Measurements from ENCODE around the gene PLD5. TPM values are rescaled to one million over a fixed set of nuclear protein-coding genes. Genes with fewer than 3 reads are reported as not detected.
"Not testable (repeated sequence)": the region's sequence is repeated elsewhere in the genome, so short reads cannot be mapped to it uniquely, and the experiment has no call there.

Gene PLD5
- total and polyA plus RNA-seq, 4 donors: under 0.01 to 0.17 (median 0.05) TPM; not detected in 1

GRCh38 chr1:242211254-242212022 lies 313.1 kb downstream of the PLD5 start:
- no peak for DNase-seq (ENCODE audit: low spot score)
- Histone ChIP-seq H3K9ac (ENCODE audit: low read depth in 1 of 2, low read length in 2 of 2) (no peak overlapping the region), H3K9me3 (ENCODE audit: control insufficient read depth in 4 of 4, low read length in 3 of 4) (peaks cover 0 to 4% (median under 1%) of the 10 kb centered on the region in 4 donors), H3K27me3 (ENCODE audit: control insufficient read depth in 4 of 4, insufficient read depth in 4 of 4, low read length in 3 of 4) (peaks cover 0 to 5% (median 0%) of the 10 kb centered on the region in 4 donors), H3K27ac (ENCODE audit: low read depth in 1 of 2, low read length in 2 of 2) (no peak overlapping the region), H3K4me1 (ENCODE audit: control insufficient read depth in 4 of 4, insufficient read depth in 4 of 4, low read length in 3 of 4) (no peaks in the 10 kb centered on the region), H3K36me3 (ENCODE audit: control insufficient read depth in 4 of 4, insufficient read depth in 3 of 4, low read depth in 1 of 4, low read length in 3 of 4) (no peaks in the 10 kb centered on the region), H3K4me3 (ENCODE audit: low read depth in 1 of 3, low read length in 3 of 3) (no peak overlapping the region)
- 40% methylated on average over 11 of the region's 11 CpGs for WGBS
- TF ChIP-seq JUND (IDR thresholded peaks at IDR 0.05) (no peak), RXRA (IDR thresholded peaks at IDR 0.05) (no peak), HNF4G (IDR thresholded peaks at IDR 0.05) (no peak), EGR1 (IDR thresholded peaks at IDR 0.05; ENCODE audit: low read depth in 2 of 2) (no peak), MAX (IDR thresholded peaks at IDR 0.05) (no peak), SP1 (IDR thresholded peaks at IDR 0.05) (no peak), GABPA (IDR thresholded peaks at IDR 0.05 in 1 of 2, conservative IDR thresholded peaks at IDR 0.05 in 1 of 2) (no peak), CTCF (IDR thresholded peaks at IDR 0.05; ENCODE audit: low read depth, low read length, missing input control) (no peak), TAF1 (conservative IDR thresholded peaks at IDR 0.05) (no peak)

- not testable (repeated sequence) for H3K27me3 ChIP-seq (ENCODE audit: control insufficient read depth in 4 of 4, insufficient read depth in 4 of 4, low read length in 3 of 4); H3K4me1 ChIP-seq (ENCODE audit: control insufficient read depth in 4 of 4, insufficient read depth in 4 of 4, low read length in 3 of 4); H3K9me3 ChIP-seq (ENCODE audit: control insufficient read depth in 4 of 4, low read length in 3 of 4); H3K9ac ChIP-seq (ENCODE audit: low read depth in 1 of 2, low read length in 2 of 2); H3K4me3 ChIP-seq (ENCODE audit: low read depth in 1 of 3, low read length in 3 of 3); H3K27ac ChIP-seq (ENCODE audit: low read depth in 1 of 2, low read length in 2 of 2); H3K36me3 ChIP-seq (ENCODE audit: control insufficient read depth in 4 of 4, insufficient read depth in 3 of 4, low read depth in 1 of 4, low read length in 3 of 4); DNase-seq (ENCODE audit: low spot score)
- WGBS: 75% methylated on average over 7 of the region's 7 CpGs
Measured at GRCh38 chr1:242210316-242210715, 314.2 kb downstream of the PLD5 start.

- no peak overlapping the region for H3K4me3 ChIP-seq (ENCODE audit: low read depth in 1 of 3, low read length in 3 of 3)
- no peaks in the 10 kb centered on the region for H3K36me3 ChIP-seq (ENCODE audit: control insufficient read depth in 4 of 4, insufficient read depth in 3 of 4, low read depth in 1 of 4, low read length in 3 of 4)
- no peak for TF ChIP-seq TAF1 (conservative IDR thresholded peaks at IDR 0.05)
- no peak for TF ChIP-seq HNF4G (IDR thresholded peaks at IDR 0.05)
- no peak for TF ChIP-seq FOXA1 (IDR thresholded peaks at IDR 0.05)
- TF ChIP-seq EGR1 (IDR thresholded peaks at IDR 0.05; ENCODE audit: low read depth in 2 of 2): no peak
- TF ChIP-seq RXRA (IDR thresholded peaks at IDR 0.05): no peak
- TF ChIP-seq SP1 (IDR thresholded peaks at IDR 0.05): no peak
- TF ChIP-seq NR2F2 (IDR thresholded peaks at IDR 0.05): no peak
- no peak for TF ChIP-seq RAD21 (IDR thresholded peaks at IDR 0.05)
- TF ChIP-seq HNF4A (conservative IDR thresholded peaks at IDR 0.05): no peak
- no peak for TF ChIP-seq FOXA2 (IDR thresholded peaks at IDR 0.05)
- no peak for TF ChIP-seq ZBTB33 (IDR thresholded peaks at IDR 0.05)
- TF ChIP-seq YY1 (IDR thresholded peaks at IDR 0.05): no peak
- no peak for TF ChIP-seq MAX (IDR thresholded peaks at IDR 0.05)
- TF ChIP-seq REST (IDR thresholded peaks at IDR 0.05): no peak
- no peak for TF ChIP-seq ATF3 (IDR thresholded peaks at IDR 0.05)
- no peak for TF ChIP-seq GABPA (IDR thresholded peaks at IDR 0.05 in 1 of 2, conservative IDR thresholded peaks at IDR 0.05 in 1 of 2)
- H3K9ac ChIP-seq (ENCODE audit: low read depth in 1 of 2, low read length in 2 of 2): no peak overlapping the region
- H3K4me1 ChIP-seq (ENCODE audit: control insufficient read depth in 4 of 4, insufficient read depth in 4 of 4, low read length in 3 of 4): no peaks in the 10 kb centered on the region
- WGBS: 58% methylated on average over 11 of the region's 11 CpGs
- DNase-seq (ENCODE audit: low spot score): no peak
- no peak overlapping the region for H3K27ac ChIP-seq (ENCODE audit: low read depth in 1 of 2, low read length in 2 of 2)
- H3K9me3 ChIP-seq (ENCODE audit: control insufficient read depth in 4 of 4, low read length in 3 of 4): no peaks in the 10 kb centered on the region
- H3K27me3 ChIP-seq (ENCODE audit: control insufficient read depth in 4 of 4, insufficient read depth in 4 of 4, low read length in 3 of 4): peaks cover 0 to 5% (median 2%) of the 10 kb centered on the region in 4 donors
Measured at GRCh38 chr1:242209063-242209462, 315.4 kb downstream of the PLD5 start.

Measured in liver (tissue), 9 donors.